Measurements from ENCODE around the gene WDFY4. TPM values are rescaled to one million over a fixed set of nuclear protein-coding genes. Genes with fewer than 3 reads are reported as not detected.

Gene WDFY4
- polyA plus RNA-seq, 1 donor (not counting 4 experiments of a cell fraction or from before 2014, with no cell fraction given), result 0.04 TPM

DNA sequence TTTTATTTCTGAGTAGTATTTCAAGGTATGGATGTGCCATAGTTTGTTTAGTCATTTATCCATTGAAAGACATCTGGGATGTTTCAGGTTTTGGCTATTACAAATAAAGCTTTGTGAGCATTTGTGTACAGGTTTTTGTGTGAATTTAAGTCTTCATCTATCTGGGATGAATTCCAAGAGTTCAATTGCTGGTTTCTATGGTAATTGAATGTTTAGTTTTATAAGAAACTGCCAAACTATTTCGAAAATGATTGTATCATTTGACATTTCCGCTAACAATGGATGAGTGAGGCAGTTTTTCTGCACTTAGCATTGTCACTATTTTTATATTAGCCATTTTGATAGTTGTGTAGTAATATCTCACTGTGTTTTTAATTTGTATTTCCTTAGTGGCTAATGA is 99.4 kb downstream of the WDFY4 start:
- DNase-seq (ENCODE audit: low read depth, low spot score) (no peak), FAIRE-seq (no peak)
- no peaks in the 10 kb centered on the region for H3K36me3 ChIP-seq (ENCODE audit: control insufficient read depth in 2 of 2, extremely low read depth in 1 of 2, insufficient read depth in 2 of 2, low read length in 2 of 2)
- H4K20me1 ChIP-seq (ENCODE audit: control insufficient read depth, extremely low read depth, insufficient read depth, low read length), result no peaks in the 10 kb centered on the region
- TF ChIP-seq, protein P1, sequence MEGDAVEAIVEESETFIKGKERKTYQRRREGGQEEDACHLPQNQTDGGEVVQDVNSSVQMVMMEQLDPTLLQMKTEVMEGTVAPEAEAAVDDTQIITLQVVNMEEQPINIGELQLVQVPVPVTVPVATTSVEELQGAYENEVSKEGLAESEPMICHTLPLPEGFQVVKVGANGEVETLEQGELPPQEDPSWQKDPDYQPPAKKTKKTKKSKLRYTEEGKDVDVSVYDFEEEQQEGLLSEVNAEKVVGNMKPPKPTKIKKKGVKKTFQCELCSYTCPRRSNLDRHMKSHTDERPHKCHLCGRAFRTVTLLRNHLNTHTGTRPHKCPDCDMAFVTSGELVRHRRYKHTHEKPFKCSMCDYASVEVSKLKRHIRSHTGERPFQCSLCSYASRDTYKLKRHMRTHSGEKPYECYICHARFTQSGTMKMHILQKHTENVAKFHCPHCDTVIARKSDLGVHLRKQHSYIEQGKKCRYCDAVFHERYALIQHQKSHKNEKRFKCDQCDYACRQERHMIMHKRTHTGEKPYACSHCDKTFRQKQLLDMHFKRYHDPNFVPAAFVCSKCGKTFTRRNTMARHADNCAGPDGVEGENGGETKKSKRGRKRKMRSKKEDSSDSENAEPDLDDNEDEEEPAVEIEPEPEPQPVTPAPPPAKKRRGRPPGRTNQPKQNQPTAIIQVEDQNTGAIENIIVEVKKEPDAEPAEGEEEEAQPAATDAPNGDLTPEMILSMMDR (optimal IDR thresholded peaks at IDR 0.05 in 1 of 3, IDR thresholded peaks at IDR 0.05 in 1 of 3, conservative IDR thresholded peaks at IDR 0.05 in 1 of 3; ENCODE audit: extremely low read depth in 1 of 3, insufficient read depth in 2 of 3, low read length in 3 of 3), result no peak
- no peak for TF ChIP-seq EZH2 (IDR thresholded peaks at IDR 0.05; ENCODE audit: low read length)
- dilution Hi-C loops (cut with MboI; ENCODE audit: extremely low pct_ligation_motif_present, low sequenced_read_pairs), result no loop called here
- peaks cover 4% of the 10 kb centered on the region for H3K27me3 ChIP-seq (ENCODE audit: control insufficient read depth, extremely low read depth, insufficient read depth, low read length)
- H3K27ac ChIP-seq (ENCODE audit: control insufficient read depth, insufficient read depth, low read length), result no peak overlapping the region
- H3K9me1 ChIP-seq (ENCODE audit: control insufficient read depth, extremely low read depth, insufficient read depth, low read length), result no peaks in the 10 kb centered on the region
- no peaks in the 10 kb centered on the region for H3K79me2 ChIP-seq (ENCODE audit: control insufficient read depth, insufficient read depth, low read length)
- H3K4me2 ChIP-seq (ENCODE audit: control insufficient read depth, extremely low read depth, insufficient read depth, low read depth, low read length), result no peak overlapping the region
- no peak overlapping the region for H3K4me3 ChIP-seq (ENCODE audit: control insufficient read depth in 2 of 3, extremely low read depth in 1 of 3, insufficient read depth in 2 of 3, low read depth in 1 of 3, low read length in 3 of 3)
- no peaks in the 10 kb centered on the region for H3K9me3 ChIP-seq (ENCODE audit: control insufficient read depth, low read depth, low read length)
- no peak overlapping the region for H3K9ac ChIP-seq (ENCODE audit: control insufficient read depth, extremely low read depth, insufficient read depth, low read length)
- H3K4me1 ChIP-seq (ENCODE audit: control insufficient read depth, extremely low read depth, insufficient read depth, low read length), result no peaks in the 10 kb centered on the region
- no peak overlapping the region for H2AFZ ChIP-seq (ENCODE audit: control insufficient read depth, low read length)

DNA sequence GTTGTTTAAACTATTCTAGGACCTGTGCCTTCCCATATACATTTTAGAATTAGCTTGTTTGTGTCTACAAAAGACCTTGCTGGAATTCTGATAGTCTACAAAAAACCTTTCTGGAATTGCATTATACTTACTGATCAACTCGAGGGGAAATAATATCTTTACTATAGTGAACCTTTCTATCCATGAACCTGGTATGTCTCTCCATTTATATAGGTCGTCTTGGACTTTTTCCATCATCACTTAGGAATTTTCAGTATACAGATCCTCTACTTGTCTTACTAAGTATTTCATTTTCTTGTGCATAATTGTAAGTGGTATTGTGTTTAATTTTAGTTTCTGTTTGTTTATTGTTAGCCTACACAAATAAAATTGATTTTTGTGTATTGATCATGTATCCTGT is 101.1 kb downstream of the WDFY4 start:
- Histone ChIP-seq H3K9me3 (ENCODE audit: control insufficient read depth, low read depth, low read length) (no peaks in the 10 kb centered on the region), H3K9me1 (ENCODE audit: control insufficient read depth, extremely low read depth, insufficient read depth, low read length) (no peaks in the 10 kb centered on the region), H3K27me3 (ENCODE audit: control insufficient read depth, extremely low read depth, insufficient read depth, low read length) (peaks cover 4% of the 10 kb centered on the region), H2AFZ (ENCODE audit: control insufficient read depth, low read length) (no peak overlapping the region), H4K20me1 (ENCODE audit: control insufficient read depth, extremely low read depth, insufficient read depth, low read length) (no peaks in the 10 kb centered on the region), H3K9ac (ENCODE audit: control insufficient read depth, extremely low read depth, insufficient read depth, low read length) (no peak overlapping the region), H3K4me1 (ENCODE audit: control insufficient read depth, extremely low read depth, insufficient read depth, low read length) (no peaks in the 10 kb centered on the region), H3K36me3 (ENCODE audit: control insufficient read depth in 2 of 2, extremely low read depth in 1 of 2, insufficient read depth in 2 of 2, low read length in 2 of 2) (no peaks in the 10 kb centered on the region), H3K4me2 (ENCODE audit: control insufficient read depth, extremely low read depth, insufficient read depth, low read depth, low read length) (no peak overlapping the region), H3K4me3 (ENCODE audit: control insufficient read depth in 2 of 3, extremely low read depth in 1 of 3, insufficient read depth in 2 of 3, low read depth in 1 of 3, low read length in 3 of 3) (no peak overlapping the region), H3K79me2 (ENCODE audit: control insufficient read depth, insufficient read depth, low read length) (no peaks in the 10 kb centered on the region), H3K27ac (ENCODE audit: control insufficient read depth, insufficient read depth, low read length) (no peak overlapping the region)
- DNase-seq (ENCODE audit: low read depth, low spot score) (no peak), FAIRE-seq (no peak)
- no peak for TF ChIP-seq EZH2 (IDR thresholded peaks at IDR 0.05; ENCODE audit: low read length)
- TF ChIP-seq, protein P1 (optimal IDR thresholded peaks at IDR 0.05 in 1 of 3, IDR thresholded peaks at IDR 0.05 in 1 of 3, conservative IDR thresholded peaks at IDR 0.05 in 1 of 3; ENCODE audit: extremely low read depth in 1 of 3, insufficient read depth in 2 of 3, low read length in 3 of 3), result no peak
- dilution Hi-C loops (cut with MboI; ENCODE audit: extremely low pct_ligation_motif_present, low sequenced_read_pairs), result no loop called here

All from keratinocyte (primary cell).